ENCODE results near the gene LRP1.
A peak's percentile ranks its signal among the peaks of the same experiment; 100 is the strongest.

Gene LRP1

DNA sequence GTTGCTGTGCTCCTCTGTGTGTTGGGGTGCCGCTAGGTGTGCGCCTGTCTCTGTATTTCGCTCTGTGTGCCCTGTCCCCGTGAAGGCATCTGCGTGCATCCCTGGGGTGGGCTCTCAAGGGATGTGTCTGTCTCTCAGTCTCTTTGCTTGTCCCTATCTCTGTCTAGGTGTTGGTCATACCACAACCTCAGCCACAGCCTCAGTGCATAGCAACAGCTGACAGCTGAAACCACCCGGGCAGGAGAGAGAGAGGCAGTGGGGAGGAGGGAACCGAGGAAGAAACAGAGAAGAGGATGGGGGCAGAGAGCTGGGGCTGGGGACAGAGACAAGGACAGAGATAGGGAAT, 87.4 kb downstream of the LRP1 start:
- DNase-seq = peak; percentile 51

DNA sequence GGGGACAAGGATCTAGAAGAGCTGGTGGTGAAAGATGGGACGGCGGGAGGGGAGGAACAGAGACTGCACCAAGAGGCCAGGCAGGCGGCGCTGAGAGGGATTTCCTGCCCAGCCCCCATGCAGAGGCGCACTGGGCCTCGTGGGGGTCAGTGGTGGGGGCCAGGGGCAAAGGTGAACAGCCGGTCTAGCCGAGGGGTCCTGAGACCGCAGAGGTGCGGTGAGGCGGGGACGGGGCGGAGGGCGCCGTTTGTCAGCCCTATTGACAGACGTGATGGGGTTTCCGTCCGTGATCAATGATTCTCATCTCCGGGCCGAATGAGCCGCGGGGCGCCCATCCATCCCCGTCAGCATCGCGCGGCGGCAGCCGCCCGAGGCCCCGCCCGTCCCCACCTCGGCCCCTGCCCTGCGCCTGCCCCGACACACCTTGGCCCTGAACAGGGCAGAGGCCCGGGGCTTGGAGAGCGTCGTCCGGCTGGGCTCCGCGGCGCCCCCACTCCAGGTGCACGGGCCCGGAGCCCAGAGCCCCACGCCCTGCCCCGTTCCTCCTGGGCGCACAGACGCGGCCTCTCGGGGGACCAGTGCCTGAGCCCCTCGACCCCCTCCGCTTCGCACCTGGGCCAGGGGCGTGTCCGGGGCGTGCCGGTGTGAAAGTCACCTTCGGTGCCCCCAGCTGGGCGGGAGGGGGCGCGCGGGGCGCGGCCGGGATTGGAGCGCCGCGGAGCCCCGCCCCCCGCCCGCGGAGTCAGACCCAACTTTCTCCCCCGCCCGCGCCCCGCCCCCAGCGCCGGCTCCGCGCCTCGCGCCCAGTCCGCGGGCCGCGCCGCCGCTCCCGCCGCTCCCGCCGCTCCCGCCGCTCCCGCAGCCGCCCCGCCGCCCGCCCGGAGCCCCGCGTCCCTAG, 88.0 kb downstream of the LRP1 start, which contains the start of gene NXPH4:
Gene NXPH4, plus strand, starts transcription at position 781 of the 898 bp plus-strand sequence. CDS start 176 bp downstream, outside the sequence.
- no peak for DNase-seq

DNA sequence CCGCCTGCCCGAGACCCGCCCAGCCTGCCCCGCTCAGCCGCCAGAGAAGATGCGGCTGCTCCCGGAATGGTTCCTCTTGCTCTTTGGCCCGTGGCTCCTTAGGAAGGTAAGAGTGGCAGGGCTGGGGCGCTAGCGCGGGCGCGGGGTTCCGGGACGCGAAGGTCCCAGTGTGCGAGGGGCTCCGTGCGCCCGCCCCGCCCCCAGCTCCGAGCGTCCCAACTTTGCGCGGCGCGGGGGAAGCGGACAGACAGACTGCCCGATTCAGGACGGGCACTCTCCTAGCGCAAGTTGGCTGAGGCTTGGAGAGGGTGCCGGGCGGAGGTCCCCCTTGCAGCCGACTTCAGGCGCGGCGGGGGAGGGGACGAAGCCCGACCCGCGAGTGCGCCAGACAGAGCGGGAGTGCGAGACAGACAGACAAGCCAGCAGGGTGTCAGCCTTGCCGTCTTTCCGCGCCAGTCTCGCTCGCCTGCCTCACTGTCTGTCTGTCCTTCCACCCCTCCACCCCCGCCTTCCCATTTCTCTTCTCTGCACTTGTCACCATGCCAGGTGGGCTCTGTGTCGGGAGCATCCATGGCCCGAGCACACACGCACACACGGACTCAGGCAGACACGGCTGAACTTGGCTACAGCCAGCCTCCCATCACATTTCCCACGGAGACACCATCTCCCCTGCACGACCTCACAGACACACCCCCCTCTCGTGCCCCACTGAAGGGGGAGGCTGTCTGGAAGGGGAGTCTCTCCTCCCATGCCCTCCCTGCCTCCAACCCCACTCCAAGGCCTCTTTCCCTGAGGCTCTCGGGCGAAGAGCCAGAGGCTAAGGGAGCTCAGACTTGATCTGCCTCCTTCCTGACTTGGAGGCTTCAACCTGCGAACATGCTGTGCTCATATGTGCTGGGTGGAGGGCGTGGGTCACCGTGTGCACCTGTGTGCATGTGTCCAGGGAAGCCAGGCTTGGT, 88.9 kb downstream of the LRP1 start:
- peak; percentile 22 for DNase-seq

DNA sequence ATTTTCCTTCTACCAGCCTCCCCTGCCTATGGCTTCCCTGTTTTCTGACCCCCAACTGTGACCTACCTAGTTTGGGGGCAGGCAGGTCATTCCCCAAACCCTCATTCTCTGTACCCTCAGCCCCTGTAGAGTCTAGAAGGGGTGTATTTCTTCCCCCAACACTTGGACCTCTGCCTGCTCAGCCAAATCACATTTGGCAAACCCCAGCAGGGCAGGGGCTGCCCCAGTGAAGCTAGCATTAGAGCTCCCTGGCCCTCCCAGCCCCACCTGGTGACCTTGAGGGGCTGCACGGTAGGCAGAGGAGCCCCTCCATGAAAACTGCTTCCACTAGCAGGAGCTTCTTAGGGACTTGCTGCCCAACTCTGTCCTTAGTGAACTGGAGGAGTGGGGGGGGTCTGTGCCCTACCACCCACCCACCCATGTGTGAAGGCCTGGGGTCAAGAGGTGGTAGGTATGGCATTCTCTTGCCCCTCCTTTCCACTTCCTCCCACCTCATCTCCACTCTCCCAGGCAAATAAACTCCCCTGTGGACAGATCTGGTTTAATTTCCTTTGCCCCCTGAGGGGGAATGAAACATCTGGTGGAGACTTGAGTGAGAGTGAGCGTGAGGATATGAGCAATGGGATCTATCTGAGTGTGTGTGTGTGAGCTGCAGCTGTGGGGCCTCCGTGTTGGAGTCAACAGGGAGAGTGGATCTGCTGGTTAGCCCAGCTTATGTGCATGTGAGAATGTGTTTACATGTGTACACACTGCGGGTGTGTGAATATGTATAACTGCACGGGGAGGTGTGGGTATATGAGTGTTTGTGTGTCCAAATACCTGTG, 90.0 kb downstream of the LRP1 start:
- no peak for DNase-seq

DNA sequence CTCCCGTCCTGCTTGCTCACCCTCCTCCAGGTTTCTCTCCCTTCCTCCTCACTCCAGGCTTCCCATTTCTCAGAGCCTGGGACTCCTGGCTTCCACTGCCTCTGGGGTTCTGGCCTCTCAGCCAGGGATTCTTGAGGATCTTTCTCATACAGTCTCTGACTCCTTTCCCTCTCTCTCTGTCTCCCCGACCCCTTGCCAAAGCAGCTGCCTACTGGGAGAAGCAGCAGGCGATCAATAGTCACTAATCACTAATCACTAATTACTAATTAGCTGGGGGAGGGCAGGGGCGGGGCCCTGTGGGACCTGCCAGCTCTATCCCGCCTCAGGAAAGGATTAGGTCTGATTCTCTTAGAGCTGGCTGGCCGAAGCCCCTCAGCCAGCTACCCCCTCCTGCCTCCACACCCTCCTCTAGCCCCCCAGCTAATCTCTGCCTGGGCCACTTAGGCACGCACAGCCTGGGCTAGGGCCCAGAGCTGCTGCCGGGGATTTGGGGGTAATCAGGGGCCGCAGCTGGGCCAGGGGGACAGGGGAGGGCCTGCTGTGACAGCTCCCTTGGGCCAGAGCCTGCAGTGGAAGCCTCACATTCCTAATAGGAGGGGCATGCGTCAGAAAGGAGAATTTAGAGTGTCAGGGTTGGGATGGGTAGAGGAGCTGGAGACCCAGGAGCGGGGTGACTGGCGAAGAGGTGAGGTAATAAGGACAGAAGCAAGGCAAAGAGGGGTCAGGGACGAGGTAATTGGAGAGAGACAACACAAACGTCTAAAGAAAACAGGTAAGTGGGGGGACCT, 91.1 kb downstream of the LRP1 start:
- DNase-seq = no peak

DNA sequence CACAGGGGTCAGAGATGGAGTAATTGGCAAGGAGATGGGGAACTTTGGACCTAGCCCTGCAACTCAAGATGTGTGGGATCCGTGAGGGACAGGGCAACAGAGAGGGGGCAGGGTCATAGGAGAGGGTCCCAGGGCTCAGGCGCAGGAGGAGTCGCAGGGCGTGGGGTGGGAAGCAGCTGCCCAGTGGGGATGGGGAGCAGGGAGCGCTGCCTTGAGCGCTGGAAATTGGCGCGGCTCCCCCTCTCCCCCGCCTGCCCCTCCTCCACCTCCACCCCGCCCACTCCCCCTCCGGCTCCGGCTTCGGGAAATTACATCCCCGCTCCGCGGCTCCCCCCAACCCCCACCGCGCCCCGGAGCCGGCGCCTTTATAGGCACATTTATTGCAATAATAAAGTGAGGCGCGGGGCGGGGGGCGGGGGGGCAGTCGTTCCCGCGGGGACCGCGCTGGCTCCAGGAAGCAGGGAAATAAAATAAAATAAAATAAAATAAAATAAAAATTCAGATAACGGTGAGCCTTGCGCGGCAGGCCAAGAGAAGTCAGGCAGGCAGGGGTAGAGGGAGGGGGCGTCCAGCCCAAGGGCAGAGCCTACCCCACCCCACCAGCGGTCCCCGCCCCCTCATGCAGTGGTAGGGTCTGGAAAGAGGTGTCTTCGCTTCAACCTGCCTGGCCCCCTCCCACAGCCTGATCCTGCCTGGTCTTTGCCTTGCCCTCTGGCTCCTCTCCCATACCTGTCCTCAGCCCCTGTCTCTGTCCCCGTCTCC, 91.9 kb downstream of the LRP1 start:
- no peak for DNase-seq

DNA sequence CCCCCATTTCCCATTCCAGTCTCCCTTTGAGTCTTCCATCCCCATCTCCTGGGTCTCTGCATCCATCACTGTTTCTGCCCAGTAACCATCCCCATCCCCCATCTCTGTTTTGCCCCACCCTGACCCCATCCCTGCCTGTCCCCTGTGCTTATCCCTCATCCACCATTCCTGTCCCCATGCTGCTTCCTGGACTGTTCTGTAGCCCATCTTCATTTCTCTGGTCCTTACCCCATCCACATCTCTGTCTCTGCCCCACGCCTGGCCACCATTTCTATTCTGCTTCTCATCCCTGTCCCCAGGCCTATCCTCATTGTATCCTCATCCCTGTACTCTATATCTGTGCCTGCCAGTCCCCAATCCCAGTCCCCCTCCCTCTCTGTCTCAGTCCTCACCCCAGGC, 92.5 kb downstream of the LRP1 start:
- DNase-seq = no peak

- no peak for DNase-seq
Observed at GRCh38 chr12:57221169-57221917, 93.1 kb downstream of the LRP1 start.

GRCh38 chr12:57222286-57223190, 94.3 kb downstream of the LRP1 start:
- no peak for DNase-seq

DNA sequence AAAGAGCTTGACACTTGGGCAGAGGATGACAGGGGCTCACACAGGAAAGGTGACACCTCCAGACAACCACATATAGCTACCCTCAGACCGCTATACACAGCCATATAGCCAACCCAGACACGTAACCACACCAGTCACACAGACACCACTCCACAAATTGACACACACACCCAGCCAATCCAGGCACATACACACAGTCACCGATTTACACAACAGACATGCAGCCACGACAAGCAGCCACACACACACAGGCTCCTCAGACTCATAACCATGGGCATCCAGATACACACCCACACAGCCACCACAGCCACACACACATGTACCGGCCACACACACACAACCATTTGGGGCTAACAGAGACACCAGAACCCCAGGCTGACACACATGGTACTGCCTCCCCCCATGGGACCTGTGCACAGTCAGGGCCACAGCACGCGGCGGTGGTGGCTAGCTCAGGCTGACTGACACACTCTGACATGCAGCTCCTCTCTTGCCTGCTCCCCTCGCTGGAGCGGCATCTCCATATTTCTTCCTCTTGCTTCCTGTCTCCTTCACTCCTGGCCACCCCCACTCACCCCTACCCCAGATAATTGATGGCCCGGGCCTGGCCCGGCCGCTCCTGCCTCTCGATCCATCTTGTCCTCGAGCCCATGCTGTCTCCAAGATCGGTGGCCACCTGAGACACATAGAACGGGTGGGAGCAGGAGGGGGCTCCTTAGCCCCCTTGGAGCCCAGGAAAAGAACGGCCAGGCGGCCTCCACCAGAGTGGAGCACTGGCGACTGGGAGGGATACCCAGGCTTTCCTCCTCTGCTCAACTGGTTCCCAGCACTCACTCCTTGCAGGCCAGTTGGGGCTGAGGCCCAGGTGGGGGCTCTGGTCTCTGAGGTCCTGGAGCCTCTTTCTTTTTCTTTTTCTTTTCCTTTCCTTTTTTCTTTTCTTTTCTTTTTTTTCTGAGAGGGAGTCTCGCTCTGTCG, 95.2 kb downstream of the LRP1 start:
- DNase-seq = no peak

DNA sequence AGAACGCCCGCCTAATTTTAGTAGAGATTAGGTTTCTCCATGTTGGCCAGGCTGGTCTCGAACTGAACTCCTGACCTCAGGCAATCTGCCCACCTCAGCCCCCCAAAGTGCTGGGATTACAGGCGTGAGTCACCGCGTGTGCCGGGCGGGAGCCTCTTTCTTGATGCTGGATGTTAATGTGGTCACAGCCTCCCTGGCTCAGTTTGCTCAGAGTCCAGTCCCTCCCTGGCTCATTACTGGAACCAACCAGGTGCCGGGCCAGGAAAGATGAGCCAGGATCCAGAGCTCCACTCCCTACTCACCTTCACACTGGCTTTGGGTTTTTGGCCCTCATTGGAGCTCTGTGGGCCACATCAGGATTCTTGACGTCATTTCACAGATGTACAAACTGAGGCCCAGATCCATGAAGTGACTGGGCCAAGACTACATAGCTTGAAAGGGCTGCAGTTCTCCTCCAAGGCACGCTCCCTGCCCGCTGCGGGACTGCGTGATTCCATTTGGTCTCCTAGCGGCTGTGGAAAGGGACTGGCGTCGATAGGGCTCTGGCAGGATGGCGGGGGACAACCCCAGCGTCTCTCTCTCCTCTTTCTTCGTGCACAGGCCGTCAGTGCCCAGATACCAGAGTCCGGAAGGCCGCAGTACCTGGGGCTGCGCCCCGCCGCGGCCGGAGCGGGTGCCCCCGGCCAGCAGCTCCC, 96.1 kb downstream of the LRP1 start:
- DNase-seq = no peak

- DNase-seq = peak; percentile 87
Observed at GRCh38 chr12:57224973-57225679, 96.8 kb downstream of the LRP1 start.

DNA sequence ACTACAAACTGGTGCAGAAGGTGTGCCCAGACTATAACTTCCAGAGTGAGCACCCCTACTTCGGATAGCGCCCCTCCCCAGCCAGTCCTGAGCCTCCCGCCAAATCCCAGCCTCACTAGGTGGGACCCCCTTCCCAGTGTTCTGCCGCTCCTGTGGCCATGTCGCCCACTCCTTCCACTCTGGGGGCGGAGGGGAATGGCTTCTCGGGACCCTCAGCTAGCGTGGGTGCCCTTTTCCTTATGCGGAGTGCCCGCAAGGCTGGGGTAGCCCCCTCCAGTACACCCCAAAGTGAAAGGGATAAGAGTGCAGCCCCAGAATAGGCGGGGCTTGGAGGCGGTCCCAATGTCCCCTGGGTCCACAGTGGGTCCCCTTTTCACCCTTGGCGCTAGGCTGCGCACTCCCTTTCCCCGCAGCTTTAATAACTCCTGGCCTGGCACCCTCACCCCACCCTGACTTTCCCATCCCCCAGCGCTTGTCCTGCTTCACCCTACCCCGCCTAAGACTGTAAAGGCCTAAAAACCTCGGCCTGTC, 97.5 kb downstream of the LRP1 start:
- no peak for DNase-seq

DNA sequence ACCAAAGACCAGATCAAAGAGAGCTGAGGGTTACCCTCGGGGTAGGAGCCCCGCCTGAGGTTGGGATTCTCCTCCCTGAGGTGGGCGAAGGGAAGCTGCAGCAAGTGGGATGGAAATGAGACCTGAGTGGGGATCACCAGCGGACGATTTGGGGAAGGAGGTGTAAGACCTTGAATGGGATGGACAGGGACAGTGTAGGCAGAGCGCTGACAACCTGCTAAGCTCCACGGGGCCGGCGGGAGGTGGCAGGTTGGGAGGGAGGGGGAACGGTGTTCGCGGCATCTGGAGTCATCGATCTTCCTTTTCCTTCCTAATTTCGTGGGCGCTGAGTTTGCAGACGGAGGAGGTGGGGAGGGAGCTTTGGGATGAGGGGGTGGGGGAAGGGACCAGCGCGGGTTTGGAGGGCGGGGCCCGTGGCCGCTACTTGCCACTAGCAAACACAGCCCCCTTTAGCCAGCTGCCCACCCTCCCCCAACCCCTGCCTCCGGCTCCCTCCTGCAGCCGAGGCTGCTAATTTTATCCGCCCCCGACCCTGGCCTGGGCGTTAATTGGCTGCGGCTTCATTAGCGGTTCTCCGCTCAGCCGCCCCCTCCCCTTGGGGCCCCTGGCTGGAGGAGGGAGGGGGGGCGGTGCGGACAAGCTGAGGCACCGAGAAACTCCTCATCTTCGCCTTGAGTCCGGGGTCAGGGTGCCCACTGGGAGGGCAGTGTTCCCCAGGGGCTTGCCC, 98.5 kb downstream of the LRP1 start:
- DNase-seq = no peak

DNA sequence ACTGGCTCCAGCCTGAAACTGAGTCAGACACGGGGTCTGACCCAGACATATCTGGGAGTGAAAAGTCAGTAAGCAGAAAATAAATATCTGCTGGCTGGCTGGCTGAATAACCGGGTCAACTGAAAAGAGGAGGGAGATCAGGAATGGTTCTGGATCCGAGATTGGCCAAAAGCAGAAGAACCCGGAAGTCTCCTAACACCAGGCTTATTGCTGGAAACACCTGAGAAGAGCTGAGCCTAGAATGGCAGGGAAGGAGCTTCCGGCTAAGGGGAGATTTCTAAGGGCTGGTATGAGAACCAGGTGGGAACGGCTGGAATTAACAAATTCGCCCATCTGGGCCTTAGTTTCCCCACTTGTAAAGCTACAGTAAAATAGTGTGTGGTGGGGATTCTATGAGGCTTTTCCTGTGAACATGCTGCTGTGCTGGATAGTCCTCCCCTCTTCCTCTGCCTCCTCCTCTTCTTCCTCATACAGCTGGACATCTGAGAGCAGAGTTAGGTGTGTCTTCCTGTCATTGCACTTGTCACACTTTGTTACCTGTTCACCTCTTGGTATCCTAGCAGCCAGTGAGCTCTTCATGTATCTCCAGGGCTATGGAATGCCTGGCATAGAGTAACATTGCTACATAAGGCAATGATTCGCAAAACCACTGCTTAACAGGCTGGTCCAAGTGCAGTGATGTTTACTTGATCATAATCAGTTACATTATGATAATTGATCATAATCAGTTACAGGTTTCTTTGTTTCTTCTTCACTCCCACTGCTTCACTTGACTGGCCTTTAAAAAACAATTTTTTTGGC, 99.2 kb downstream of the LRP1 start:
- DNase-seq = no peak
